ENCODE results near the gene ARHGEF1. TPM values are rescaled to one million over a fixed set of nuclear protein-coding genes. Genes with fewer than 3 reads are reported as not detected.
"Not testable (repeated sequence)": the region's sequence is repeated elsewhere in the genome, so short reads cannot be mapped to it uniquely, and the experiment has no call there.

Gene ARHGEF1
- total RNA-seq, 2 donors from 2014 or later: 75.3 to 104 TPM

- DNase-seq (ENCODE audit: low spot score) (no peak), ATAC-seq (ENCODE audit: insufficient number of reproducible peaks, low FRiP score, low read depth) (no peak)
- Histone ChIP-seq H3K27me3 (replicated peaks; ENCODE audit: insufficient read depth) (peaks cover 20% of the 10 kb centered on the region), H3K36me3 (no peaks in the 10 kb centered on the region), H3K4me1 (ENCODE audit: control insufficient read depth in 1 of 2, low read depth in 2 of 2) (no peaks in the 10 kb centered on the region), H3K9me3 (no peaks in the 10 kb centered on the region), H3K27ac (no peak overlapping the region), H3K4me3 (no peak overlapping the region)
- TF ChIP-seq, protein P1, sequence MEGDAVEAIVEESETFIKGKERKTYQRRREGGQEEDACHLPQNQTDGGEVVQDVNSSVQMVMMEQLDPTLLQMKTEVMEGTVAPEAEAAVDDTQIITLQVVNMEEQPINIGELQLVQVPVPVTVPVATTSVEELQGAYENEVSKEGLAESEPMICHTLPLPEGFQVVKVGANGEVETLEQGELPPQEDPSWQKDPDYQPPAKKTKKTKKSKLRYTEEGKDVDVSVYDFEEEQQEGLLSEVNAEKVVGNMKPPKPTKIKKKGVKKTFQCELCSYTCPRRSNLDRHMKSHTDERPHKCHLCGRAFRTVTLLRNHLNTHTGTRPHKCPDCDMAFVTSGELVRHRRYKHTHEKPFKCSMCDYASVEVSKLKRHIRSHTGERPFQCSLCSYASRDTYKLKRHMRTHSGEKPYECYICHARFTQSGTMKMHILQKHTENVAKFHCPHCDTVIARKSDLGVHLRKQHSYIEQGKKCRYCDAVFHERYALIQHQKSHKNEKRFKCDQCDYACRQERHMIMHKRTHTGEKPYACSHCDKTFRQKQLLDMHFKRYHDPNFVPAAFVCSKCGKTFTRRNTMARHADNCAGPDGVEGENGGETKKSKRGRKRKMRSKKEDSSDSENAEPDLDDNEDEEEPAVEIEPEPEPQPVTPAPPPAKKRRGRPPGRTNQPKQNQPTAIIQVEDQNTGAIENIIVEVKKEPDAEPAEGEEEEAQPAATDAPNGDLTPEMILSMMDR (IDR thresholded peaks at IDR 0.05): no peak
Observed at GRCh38 chr19:41913538-41914423, 30.8 kb downstream of the ARHGEF1 start.

- H3K36me3 ChIP-seq; H3K9me3 ChIP-seq; H3K4me1 ChIP-seq (ENCODE audit: control insufficient read depth in 1 of 2, low read depth in 2 of 2); H3K27ac ChIP-seq; DNase-seq (ENCODE audit: low spot score); H3K4me3 ChIP-seq; ATAC-seq (ENCODE audit: insufficient number of reproducible peaks, low FRiP score, low read depth): not testable (repeated sequence)
- peaks cover 20% of the 10 kb centered on the region for H3K27me3 ChIP-seq (replicated peaks; ENCODE audit: insufficient read depth)
Observed at GRCh38 chr19:41914424-41914834, 31.4 kb downstream of the ARHGEF1 start.

- peaks cover 20% of the 10 kb centered on the region for H3K27me3 ChIP-seq (replicated peaks; ENCODE audit: insufficient read depth)
- ATAC-seq (ENCODE audit: insufficient number of reproducible peaks, low FRiP score, low read depth): no peak
- TF ChIP-seq, protein P1 (IDR thresholded peaks at IDR 0.05): no peak
Observed at GRCh38 chr19:41915021-41915775, 32.2 kb downstream of the ARHGEF1 start.

DNA sequence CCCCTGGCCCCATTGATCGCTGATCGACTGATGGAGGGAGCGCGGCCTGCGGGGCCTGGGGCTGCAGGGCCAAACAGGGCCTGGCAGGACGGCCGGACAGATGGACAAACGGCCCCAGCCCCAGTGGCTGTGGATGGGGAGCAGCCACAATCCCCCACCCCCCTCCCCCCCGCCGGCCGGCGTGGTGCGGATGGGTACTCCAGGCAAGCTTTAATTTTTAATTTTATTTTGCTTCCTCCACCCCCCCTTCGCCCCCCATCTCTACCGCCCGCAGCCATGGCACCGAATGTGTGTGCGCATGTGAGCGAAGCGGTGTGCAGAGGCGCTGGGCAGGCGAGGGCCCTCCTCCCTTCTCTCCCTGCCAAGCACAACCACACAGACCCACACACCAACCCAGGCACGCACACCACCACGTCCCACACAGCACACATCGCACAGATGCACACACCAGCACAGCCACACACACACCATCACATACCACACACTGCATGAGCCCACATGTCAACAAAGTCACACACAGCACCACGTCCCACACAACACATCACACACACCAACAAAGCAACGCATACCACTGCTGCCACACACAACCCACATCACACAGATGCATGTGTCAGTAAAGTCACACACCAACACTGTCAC lies 32.9 kb downstream of the ARHGEF1 start:
- Histone ChIP-seq H3K36me3 (no peaks in the 10 kb centered on the region), H3K4me3 (no peak overlapping the region), H3K27ac (no peak overlapping the region), H3K9me3 (no peaks in the 10 kb centered on the region), H3K27me3 (replicated peaks; ENCODE audit: insufficient read depth) (peaks cover 20% of the 10 kb centered on the region), H3K4me1 (ENCODE audit: control insufficient read depth in 1 of 2, low read depth in 2 of 2) (no peaks in the 10 kb centered on the region)
- TF ChIP-seq, protein P1 (IDR thresholded peaks at IDR 0.05): no peak
- ATAC-seq (ENCODE audit: insufficient number of reproducible peaks, low FRiP score, low read depth): no peak
- DNase-seq (ENCODE audit: low spot score): no peak

More at GRCh38 chr19:41915021-41915775, 32.2 kb downstream of the ARHGEF1 start:
- H3K36me3 ChIP-seq: no peaks in the 10 kb centered on the region
- DNase-seq (ENCODE audit: low spot score): no peak
- H3K27ac ChIP-seq: no peak overlapping the region
- no peaks in the 10 kb centered on the region for H3K4me1 ChIP-seq (ENCODE audit: control insufficient read depth in 1 of 2, low read depth in 2 of 2)
- no peak overlapping the region for H3K4me3 ChIP-seq
- no peaks in the 10 kb centered on the region for H3K9me3 ChIP-seq

DNA sequence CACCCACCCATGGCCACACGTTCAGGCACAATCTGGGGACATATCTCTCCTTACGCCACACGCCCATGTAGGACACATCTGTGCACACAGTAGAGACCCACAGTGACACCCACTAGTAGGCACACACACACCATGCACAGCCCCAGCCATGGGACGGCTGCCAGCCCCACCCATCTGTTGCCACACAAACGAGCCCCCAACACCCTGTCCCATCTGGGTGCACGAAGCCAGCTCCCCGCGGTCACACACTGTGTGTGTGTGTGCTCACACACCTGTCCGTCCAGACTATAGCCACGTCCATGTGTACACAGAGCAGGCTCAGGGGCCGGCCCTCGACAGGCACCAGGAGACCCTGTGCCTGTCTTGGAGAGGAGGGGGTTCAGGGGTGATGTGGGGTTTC lies 34.7 kb downstream of the ARHGEF1 start:
- ATAC-seq (ENCODE audit: insufficient number of reproducible peaks, low FRiP score, low read depth) (no peak), DNase-seq (ENCODE audit: low spot score) (no peak)
- Histone ChIP-seq H3K27me3 (replicated peaks; ENCODE audit: insufficient read depth) (peaks cover 16% of the 10 kb centered on the region), H3K27ac (no peak overlapping the region), H3K4me1 (ENCODE audit: control insufficient read depth in 1 of 2, low read depth in 2 of 2) (no peaks in the 10 kb centered on the region), H3K36me3 (no peaks in the 10 kb centered on the region), H3K9me3 (no peaks in the 10 kb centered on the region), H3K4me3 (no peak overlapping the region)
- TF ChIP-seq, protein P1 (IDR thresholded peaks at IDR 0.05): no peak
